Right lung (tissue), 5 donors: Measurements from ENCODE around the gene SLC25A38. TPM values are rescaled to one million over a fixed set of nuclear protein-coding genes. Genes with fewer than 3 reads are reported as not detected.
"Not testable (repeated sequence)": the region's sequence is repeated elsewhere in the genome, so short reads cannot be mapped to it uniquely, and the experiment has no call there.

Experiments used
- DNase-seq, 2 donors: peaks; one replicate each; pipeline ENCODE4 v3.0.0-alpha.2; 2013
- polyA plus RNA-seq, 5 donors: library from polyadenylated mRNA; unstranded; fragments of 120-200 nt; gene quantifications; one replicate each; pipeline versions ENCODE4 v1.2.1 to v1.2.3, GENCODE V29; 2013; ENCODE audit warnings: inconsistent platforms in 1 of 5, low replicate concordance in 1 of 5; ENCODE audit not compliant: insufficient read length in 5 of 5, insufficient read depth in 1 of 5

The SLC25A38 gene
- polyA plus RNA-seq, 5 donors: 35.7 to 44.0 (median 38.8) TPM

DNA sequence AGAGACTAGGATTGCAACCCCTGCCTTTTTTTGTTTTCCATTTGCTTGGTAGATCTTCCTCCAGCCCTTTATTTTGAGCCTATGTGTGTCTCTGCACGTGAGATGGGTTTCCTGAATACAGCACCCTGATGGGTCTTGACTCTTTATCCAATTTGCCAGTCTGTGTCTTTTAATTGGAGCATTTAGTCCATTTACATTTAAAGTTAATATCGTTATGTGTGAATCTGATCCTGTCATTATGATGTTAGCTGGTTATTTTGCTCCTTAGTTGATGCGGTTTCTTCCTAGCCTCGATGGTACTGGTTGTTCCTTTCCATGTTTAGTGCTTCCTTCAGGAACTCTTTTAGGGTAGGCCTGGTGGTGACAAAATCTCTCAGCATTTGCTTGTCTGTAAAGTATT, 12.7 kb upstream of the SLC25A38 start:
- not testable (repeated sequence) for DNase-seq

DNA sequence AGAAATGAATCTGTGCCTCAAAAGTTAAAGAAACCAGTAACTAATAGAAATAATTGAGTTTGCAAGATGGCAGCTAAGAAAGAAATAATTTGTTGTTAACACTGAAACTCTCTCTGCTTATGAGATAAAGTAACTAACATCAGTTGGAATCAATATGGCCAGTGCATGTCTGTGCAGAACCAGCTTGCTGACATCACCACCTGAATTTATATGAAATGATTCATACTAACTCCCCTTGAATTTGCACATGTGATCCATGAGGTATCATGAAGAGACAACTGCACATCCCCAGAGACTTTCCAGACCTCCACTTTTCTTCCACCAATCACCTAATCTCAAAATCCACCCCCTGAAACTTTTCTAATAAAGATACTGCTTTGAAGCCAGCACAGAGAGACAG, 10.3 kb upstream of the SLC25A38 start:
- DNase-seq: no peak

- DNase-seq: no peak
Measured at GRCh38 chr3:39376959-39377634, 6.1 kb upstream of the SLC25A38 start.

- DNase-seq: peak in 1 of 2 donors; percentile 27
Measured at GRCh38 chr3:39378088-39378487, 5.1 kb upstream of the SLC25A38 start.

DNA sequence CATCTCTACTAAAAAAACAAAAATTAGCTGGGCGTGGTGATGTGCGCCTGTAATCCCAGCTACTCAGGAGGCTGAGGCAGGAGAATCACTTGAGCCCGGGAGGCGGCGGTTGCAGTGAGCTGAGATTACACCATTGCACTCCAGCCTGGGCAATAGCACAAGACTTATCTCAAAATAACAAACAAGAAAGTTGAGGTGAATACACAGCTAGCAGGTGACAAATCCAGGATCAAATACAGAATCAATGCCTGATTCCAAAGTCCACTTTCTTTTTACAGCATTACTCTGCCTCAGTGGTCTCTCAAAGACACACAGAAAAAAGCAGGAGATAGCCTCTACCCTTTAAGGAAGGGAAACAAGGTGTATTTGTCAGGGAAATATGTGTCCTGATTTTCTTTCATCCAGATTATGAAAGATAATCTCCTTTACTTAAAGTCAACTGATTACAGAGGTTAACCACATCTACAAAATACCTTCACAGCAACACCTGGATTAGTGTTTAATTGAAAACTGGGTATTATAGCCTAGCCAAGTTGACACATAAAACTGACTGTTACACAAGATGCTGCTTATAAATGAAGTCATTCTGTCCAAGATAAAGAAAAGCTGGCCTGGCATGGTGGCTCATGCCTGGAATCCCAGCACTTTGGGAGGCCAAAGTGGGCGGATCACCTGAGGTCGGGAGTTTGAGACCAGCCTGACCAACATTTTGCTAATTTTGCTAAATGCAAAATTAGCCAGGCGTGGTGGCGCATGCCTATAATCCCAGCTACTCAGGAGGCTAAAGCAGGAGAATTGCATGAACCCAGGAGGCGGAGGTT, 4.0 kb upstream of the SLC25A38 start:
- no peak for DNase-seq

- no peak for DNase-seq
Measured at GRCh38 chr3:39379778-39380155, 3.4 kb upstream of the SLC25A38 start.

DNA sequence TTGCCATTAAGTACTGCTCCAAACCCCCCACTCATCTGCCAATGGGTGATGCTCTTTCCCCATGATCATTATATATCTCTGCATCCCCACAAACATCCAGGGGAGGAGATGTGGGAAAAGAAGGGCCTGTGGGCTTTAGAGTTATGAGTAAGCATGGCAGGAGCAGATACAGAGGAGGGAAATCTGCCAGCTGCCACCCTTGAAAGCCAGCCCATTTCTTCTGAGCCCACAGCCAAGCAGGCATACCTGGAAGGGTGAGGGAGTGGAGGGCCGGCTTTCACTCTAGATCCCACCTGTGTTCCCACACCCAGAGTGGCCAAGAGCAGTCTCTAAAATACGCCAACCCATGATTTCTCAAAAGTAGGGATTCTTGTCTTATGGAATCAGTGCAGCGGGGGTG, 1.7 kb upstream of the SLC25A38 start:
- DNase-seq: no peak

GRCh38 chr3:39383881-39384664, 903 bp downstream of the SLC25A38 start:
- peak; percentile 92 to 93 for DNase-seq

GRCh38 chr3:39384665-39385000, 1.5 kb downstream of the SLC25A38 start:
- no peak for DNase-seq

DNA sequence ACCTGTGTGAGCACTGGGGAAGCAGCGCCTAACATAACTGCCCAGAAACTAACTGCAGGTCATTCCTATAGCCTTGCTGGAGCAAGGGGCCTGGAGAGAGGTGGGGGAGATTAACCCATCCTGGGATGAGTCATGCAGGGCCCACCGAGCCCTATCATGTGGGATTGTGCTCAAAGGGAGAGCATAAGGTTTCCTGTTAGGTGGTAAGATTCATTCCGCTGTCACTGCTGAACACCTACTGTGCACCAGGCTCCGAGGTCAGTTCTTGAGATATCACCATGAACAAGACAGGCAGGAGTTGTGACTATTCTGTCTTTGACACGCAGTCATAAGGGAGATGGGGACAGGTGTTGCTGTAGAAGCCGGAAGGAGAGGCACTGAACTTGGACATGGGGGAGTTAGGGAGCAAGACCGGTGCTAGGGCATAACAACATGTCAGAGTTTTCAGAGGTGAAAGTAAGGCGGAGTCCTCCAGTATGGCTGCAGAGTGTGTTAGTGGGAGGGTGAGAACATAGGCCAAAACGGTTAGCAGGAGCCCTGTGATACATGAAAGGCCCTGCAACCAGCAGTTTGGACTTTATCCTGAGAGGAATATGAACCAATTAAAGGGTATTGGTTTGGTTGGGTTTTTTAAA, 2.4 kb downstream of the SLC25A38 start:
- no peak for DNase-seq

DNA sequence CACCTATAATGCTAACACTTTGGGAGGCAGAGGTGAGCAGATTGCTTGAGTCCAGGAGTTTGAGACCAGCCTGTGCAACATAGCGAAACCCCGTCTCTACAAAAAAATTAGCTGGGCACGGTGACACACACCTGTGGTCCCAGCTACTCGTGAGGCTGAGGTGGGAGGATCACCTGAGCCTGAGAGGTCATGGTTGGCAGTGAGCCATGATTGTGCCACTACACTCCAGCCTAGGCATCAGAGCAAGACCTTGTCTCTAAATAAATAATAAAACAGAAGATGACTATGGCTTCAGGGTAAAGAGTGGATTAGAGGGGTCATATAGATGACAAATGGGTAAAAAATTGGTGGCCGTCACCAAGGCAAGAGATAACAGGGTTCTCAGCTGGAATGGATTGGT, 3.1 kb downstream of the SLC25A38 start:
- DNase-seq: no peak

DNA sequence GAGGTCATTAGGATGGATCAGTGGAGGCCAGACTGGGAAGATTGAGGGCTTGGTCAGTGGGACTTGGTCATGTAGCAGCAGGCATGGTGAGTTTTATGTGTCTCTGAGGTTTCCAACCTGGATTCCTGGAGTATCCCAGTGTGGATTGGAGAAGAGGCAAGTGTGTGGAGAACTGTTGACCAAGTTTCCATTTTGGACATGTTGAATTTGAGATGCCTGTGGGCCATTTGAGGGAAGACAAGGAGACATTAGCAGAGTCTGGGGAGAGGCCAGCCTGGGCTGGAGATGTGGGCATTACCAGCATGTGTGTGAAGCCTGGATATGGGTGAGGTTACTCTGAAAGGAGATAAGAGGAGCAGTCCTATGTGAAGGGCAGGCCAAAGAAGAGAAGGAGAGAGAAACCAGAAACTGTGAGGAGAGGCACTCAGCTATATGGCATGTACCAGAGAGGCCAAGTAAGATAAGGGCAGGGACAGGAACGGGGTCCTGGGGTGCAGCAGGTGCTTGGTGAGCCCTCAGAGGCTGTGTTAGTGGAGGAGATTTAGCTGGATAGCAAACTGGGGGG, 4.3 kb downstream of the SLC25A38 start:
- DNase-seq: no peak

DNA sequence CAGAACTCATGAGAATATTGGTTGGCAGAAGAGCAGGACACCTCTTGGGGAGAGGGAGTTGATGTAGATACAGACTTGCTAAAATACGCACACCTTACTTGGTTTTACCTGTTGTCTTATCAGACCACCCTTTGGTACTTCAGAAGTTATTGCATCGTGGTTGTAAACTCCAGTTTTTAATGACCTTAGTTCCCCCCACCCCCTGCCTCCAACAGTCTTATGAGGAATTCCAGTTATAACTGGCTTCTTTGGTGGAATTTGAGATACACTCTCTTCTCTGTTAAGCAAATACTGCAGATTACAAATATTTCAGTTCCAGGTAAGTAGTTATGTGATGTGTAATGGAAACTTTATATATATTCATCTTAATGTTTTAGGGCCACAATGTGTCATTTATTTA, 5.0 kb downstream of the SLC25A38 start:
- DNase-seq: no peak

DNA sequence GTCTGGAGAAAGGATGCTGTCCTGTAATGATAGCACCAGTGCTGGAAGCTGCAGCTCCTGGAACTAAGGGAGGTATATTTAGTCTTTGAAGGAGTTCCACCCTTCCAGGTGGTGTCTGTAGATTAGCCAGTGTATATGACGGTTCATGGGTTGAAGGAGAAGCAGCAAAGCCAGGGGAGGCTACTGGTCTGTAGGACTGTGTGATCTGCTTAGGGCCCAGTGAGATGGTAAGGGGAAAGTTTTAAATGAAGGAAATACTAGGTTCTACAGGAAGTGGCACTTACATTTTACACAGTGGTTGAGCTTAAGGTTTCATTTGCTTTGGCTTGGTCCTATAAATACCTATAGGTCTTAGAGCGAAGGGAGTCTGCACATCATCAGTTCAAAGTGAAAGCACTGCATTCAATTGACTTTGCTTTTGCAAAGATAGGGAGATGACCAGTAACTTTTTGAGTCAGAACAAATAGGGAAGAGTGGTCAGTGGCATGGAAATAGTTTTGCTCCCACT, 5.6 kb downstream of the SLC25A38 start:
- DNase-seq: no peak

DNA sequence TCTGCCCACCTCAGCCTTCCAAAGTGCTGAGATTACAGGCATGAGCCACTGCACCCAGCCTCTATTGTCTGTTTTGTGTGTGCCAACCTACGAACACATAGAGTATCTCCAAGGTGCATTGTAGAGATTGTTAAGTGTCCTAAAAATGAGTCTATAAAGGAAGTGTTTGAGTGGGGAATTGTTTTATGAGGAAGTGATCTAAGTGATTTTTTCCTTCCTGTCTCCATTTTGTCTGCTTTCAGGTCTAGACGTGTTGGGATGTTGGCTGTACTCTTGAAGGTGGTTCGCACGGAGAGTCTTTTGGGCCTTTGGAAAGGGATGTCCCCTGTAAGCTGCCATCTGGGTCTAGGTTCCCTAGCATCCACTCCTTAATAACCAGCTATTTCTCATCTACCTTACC, 7.0 kb downstream of the SLC25A38 start:
- DNase-seq: no peak

DNA sequence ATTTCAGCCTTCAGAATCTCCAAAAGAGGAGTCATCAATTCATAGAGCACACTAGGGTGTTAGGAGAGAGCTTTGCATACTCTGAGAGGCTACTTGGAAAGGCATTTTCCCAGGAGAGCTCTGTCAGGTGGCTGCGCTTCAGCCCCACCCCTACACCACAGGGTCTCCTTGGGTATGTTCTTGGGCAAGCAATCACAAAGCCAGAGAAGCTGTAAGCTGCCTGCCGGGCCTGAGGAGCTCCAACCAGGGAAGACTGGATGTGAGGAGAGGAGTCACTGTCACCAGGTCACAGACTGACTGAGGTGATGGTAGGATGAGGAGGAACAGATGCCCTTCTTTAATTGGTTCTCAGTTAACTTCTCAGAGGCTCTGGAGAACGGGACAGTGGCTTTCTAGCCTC, 13.5 kb downstream of the SLC25A38 start:
- no peak for DNase-seq

- no peak for DNase-seq
Measured at GRCh38 chr3:39398700-39399099, 15.5 kb downstream of the SLC25A38 start.

- no peak for DNase-seq
Measured at GRCh38 chr3:39401983-39402382, 18.8 kb downstream of the SLC25A38 start.

DNA sequence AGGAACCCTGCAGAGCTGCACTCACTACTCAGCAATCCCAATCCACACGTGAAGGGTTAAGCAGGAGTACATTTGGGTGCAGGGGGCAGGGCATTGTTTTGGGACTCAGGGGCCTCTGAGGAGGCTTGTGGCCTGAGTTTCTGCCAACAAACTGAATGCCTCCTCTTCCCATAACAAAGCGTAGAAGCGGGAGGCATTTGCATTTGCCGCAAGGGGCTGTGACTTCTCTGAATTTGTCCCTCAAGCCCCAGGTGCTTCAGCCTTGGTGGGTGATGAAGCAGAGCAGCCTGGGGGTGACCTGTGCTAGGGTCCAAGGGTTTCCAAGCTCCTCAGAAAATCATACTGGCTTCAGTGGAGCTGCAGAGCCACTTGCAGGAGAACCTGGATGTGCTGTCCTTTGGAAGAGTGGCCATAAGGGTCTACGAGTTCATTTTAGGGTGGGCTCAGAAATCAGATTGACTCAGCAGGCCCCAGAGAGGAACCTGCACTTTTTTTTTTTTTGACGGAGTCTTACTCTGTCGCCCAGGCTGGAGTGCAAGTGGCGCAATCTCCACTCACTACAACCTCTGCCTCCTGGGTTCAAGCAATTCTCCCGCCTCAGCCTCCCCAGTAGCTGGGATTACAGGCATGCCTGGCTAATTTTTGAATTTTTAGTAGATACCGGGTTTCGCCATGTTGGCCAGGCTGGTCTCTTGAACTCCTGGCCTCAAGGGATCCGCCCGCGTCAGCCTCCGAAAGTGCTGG, 21.9 kb downstream of the SLC25A38 start:
- no peak for DNase-seq

DNA sequence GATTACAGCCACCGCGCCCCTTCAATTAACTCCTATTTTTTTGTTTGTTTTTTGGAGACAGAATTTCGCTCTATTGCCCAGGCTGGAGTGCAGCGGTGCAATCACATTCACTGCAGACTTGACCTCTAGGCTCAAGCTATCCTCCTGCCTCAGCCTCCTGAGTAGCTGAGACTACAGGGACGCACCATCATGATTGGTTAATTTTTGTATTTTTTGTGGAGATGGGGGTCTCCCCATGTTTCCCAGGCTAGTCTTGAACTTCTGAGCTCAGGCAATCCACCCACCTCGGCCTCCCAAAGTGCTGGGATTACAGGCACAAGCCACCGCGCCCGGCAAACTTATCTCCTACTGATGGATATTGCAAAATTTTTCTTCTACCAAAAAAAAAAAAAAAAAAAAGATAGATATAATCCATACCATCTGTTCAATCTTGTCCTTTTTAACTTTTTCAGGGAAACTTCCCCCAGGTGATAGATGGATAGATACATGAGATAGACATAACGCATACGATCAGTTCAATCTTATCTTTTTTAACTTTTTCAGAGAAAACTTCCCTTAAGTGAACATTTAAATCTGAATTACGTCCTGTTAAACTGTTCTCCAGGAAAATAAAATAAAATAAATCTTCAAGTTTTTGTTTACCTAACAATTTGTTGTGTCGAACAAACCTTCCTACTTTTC, 22.7 kb downstream of the SLC25A38 start:
- no peak for DNase-seq
